Fibroblast of pulmonary artery (primary cell): Measurements from ENCODE around the gene DFFA.

Experiments used
- DNase-seq: peaks from one replicate; pipeline ENCODE4 v3.0.0-alpha.2; 2010; ENCODE audit warnings: low read depth
- H3K4me3 ChIP-seq: replicated peaks from 2 replicates; pipeline ENCODE4 v1.5.1; 2011; ENCODE audit warnings: low read depth, mild to moderate bottlenecking, control low read depth, low read length, moderate library complexity
- TF ChIP-seq, protein P1 (sequence below): IDR thresholded peaks from 2 replicates; pipeline ENCODE4 v1.5.1; 2011; ENCODE audit warnings: mild to moderate bottlenecking, control low read depth, low read length, inconsistent platforms; ENCODE audit errors: missing control alignments

Gene DFFA

GRCh38 chr1:10437052-10437451, 35.3 kb downstream of the DFFA start:
- TF ChIP-seq, protein P1, sequence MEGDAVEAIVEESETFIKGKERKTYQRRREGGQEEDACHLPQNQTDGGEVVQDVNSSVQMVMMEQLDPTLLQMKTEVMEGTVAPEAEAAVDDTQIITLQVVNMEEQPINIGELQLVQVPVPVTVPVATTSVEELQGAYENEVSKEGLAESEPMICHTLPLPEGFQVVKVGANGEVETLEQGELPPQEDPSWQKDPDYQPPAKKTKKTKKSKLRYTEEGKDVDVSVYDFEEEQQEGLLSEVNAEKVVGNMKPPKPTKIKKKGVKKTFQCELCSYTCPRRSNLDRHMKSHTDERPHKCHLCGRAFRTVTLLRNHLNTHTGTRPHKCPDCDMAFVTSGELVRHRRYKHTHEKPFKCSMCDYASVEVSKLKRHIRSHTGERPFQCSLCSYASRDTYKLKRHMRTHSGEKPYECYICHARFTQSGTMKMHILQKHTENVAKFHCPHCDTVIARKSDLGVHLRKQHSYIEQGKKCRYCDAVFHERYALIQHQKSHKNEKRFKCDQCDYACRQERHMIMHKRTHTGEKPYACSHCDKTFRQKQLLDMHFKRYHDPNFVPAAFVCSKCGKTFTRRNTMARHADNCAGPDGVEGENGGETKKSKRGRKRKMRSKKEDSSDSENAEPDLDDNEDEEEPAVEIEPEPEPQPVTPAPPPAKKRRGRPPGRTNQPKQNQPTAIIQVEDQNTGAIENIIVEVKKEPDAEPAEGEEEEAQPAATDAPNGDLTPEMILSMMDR = no peak
- H3K4me3 ChIP-seq = no peak overlapping the region
- no peak for DNase-seq

GRCh38 chr1:10434590-10434989, 37.7 kb downstream of the DFFA start:
- TF ChIP-seq, protein P1 = no peak
- DNase-seq = no peak
- no peak overlapping the region for H3K4me3 ChIP-seq

DNA sequence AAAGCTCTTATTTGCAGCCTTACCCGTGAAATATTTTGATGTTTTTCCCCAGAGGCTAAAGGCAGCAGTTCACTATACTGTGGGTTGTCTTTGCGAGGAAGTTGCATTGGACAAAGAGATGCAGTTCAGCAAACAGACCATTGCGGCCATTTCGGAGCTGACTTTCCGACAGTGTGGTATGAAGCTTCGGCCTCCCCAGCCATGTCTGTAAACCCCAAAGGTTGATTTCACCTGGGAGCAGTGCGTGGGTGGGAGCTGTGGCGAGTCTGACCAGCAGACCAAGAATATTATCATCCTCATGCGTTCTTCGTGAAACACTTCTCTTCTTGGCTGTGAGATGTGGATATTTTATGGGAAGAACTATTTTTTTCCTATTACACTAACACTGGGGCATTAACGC, 38.5 kb downstream of the DFFA start:
- DNase-seq = no peak
- TF ChIP-seq, protein P1 = no peak
- H3K4me3 ChIP-seq = no peak overlapping the region

DNA sequence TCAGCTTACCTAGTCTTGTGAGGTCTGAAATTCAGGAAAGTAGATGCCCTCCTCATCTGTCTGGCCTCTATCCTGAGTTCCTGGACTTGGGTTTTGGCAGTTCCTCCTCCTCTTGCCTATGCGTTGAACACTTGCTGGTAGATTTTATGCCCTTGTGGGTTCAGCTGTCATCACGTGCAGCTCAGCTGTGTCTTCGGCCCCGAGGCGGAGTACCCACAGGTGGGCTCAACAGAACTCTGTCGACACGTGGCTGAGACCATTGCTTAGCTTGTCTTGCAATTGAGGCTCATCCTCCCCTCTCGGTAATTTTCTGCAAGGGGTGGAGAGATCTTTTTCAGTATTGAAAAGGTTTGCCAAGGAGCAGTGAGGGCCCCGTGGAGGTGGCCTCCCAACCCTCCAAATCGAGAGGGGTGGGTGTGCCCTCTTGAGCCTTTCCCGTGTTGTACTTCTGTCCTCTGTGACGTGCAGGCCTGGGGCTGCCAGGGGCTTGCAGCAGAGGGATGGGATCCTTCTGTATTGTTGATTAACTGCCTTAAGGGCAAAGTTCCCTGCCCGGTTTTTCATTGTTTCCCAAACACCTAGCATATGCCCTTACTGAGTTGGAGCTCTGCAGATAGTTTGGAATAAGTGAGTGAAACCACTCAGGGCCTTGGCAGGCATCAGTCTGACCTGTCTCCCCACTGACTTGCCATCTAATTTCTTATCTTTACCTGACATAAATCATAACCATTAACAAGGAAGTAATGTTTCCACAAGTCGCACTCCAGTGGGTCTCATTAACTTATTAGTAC, 39.2 kb downstream of the DFFA start:
- DNase-seq = no peak
- TF ChIP-seq, protein P1 = no peak
- no peak overlapping the region for H3K4me3 ChIP-seq

- TF ChIP-seq, protein P1 = no peak
- H3K4me3 ChIP-seq = peak overlapping the region; percentile 85
- DNase-seq = no peak
Measured at GRCh38 chr1:10431070-10431730, 41.1 kb downstream of the DFFA start.

DNA sequence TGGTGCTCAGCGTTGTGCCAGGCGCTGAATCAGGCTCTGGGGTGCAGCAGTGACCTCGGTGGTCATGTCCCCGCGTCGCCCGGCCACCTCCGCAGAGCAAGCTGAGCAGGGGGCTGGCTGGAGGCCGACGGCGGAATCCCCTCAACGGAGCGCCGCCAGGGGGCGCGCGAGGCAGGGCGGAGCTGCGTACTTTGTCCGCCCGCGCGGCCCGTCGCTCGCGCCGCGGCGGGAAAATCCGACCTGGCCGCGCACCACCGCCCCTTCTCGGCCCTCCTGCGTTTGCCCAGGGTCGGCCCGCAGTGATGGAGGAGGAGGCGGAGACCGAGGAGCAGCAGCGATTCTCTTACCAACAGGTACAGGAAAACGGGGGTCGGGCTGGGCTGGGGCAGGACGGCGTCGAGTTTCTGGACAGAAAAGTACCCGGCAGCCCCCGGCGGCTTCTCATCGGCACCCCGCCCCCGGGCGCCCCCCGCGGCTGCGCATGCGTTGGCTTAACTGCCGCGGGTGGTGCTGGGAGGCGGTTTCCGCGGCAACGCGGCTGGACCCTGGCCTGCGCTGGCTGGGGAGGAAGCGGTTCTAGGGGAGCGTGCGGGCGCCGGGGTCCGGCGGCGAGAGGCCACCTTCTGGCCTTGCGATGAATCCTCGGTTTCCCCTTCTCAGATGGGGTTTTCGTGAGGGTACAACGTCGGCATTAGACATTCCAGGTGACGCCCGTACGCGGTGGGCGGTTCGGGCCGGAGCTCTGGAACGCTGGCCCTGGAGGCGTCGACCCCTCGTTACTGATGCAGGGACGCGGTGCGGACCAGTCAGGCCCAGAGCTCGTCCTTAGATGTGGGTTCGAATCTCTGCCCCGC, 41.9 kb downstream of the DFFA start, which contains the start of gene CENPS:
Gene CENPS (plus strand): TSS at position 218 of the 854 bp plus-strand sequence. CDS start 85 bp downstream, at position 303.
- TF ChIP-seq, protein P1 = peak; percentile 57
- peak within 1 kb of the TSS; percentile 85 for H3K4me3 ChIP-seq
- DNase-seq = peak; percentile 89
